GM12872 (cell line): ENCODE data around the gene SHROOM3.

ENCODE experiments used
- TF ChIP-seq, protein P1 (sequence below): IDR thresholded peaks from 3 replicates; pipeline ENCODE4 v1.5.1; 2011; ENCODE audit warnings: low read depth, mild to moderate bottlenecking, low read length, moderate library complexity; ENCODE audit not compliant: insufficient read depth

SHROOM3 gene

DNA sequence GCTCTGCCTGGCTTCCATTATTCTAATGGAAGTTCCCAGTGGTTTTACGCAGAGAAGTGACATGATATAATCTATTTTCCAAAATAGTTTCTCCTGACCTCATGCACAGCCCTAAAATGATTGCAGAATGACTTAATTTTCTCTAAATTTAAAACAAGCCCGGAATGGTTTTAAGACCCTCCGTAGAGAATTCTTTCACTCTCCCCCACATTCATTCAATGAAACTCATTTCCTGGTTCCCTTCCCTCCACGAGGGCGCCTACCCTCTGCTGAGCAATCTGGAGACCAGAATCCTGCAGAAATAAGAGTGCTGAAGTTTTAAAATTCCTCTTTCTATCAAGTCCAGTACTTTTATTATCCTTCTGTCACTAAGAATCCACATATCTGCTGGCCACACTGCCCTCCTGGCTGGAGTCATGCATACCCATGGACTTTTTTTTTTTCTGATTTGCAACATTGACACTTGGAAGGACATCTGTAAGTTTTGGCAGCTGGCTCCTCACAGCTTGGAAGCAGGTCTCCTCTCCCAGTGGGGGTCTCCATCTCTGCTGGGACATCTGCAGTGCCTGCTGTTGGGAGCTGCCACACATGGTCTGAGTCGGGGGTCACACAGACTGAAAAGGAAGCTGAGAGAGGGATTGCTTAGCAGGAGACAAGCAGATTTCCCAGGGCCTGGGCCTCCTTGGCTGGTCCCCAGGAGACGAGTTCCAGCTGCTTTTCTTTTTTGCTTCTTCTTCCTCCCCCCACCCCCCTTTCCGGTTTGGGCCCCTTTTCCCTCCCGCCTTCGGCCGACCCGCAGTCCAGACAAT, 376.8 kb downstream of the SHROOM3 start:
- TF ChIP-seq, protein P1, sequence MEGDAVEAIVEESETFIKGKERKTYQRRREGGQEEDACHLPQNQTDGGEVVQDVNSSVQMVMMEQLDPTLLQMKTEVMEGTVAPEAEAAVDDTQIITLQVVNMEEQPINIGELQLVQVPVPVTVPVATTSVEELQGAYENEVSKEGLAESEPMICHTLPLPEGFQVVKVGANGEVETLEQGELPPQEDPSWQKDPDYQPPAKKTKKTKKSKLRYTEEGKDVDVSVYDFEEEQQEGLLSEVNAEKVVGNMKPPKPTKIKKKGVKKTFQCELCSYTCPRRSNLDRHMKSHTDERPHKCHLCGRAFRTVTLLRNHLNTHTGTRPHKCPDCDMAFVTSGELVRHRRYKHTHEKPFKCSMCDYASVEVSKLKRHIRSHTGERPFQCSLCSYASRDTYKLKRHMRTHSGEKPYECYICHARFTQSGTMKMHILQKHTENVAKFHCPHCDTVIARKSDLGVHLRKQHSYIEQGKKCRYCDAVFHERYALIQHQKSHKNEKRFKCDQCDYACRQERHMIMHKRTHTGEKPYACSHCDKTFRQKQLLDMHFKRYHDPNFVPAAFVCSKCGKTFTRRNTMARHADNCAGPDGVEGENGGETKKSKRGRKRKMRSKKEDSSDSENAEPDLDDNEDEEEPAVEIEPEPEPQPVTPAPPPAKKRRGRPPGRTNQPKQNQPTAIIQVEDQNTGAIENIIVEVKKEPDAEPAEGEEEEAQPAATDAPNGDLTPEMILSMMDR: no peak

DNA sequence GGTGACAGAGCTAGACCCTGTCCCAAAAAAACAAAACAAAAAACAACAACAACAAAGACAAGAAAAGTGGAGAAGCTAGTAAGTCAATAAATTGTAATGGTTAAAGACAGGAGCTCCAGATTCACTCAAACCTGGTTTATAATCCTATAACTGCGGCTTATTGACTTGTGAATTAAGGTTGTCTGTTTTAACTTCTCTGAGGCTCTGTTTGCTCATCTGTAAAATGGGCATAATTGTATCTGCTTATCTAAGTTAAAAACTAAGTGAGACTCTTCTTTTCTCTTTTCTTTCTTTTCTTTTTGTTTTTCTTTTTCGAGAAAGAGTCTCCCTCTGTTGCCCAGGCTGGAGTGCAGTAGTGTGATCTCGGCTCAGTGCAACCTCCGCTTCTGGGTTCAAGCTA, 378.0 kb downstream of the SHROOM3 start:
- TF ChIP-seq, protein P1: no peak

DNA sequence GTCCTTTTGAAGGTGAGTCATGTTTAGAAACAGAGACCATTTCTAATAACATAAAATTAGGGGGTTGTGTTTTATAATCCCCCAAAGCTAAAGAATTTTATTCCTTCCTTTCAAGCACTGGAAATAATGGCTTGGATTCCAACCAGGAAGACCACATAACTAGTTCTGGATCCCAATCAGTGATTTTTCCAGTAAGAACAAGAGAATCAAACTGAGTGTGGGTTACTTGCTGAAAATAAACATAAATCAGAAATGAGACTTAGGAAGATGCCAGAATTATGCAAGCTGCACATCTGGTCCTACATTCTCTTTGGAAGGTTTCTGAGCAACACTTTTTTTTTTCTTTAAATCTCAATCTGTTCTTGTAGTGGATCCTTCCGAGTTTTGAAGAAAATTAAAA, 386.6 kb downstream of the SHROOM3 start:
- TF ChIP-seq, protein P1: no peak

DNA sequence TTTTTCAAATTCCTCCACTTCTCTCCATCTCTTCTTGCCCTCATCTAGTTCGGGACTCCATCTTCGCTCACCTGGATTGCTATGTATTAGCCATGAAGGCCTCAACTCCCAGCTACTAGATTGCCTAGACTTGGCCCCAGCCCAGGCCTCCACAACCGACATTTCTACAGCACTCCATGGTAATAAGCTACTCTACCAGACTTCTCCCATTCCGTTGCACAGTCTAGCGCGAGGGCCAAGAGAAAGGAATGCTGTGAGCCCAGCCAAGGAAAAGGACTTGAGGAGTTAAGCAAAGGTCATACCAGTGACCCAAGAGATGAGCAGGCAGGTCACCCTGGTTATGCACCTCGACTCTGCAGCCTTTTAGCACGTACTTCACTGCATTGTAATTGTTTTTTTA, 387.3 kb downstream of the SHROOM3 start:
- TF ChIP-seq, protein P1: no peak

DNA sequence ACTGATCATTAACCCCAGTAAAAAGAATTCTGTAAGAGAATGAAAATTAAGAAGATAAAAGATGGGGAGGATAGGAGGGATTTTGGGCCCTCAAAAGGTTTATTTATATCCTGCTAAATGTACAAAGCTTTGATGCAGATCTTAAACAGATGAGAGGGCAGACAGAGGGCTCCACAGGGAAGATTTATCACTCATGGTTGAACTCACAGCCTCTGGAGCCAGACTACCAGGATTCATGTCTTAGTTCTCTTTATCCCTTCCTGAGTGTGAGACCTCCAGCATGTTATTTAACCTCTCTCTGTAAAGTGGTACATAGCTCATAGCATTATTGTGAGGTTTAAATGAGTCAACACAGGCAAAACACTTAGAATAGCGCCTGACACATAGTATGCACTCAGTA, 388.5 kb downstream of the SHROOM3 start:
- TF ChIP-seq, protein P1: no peak

DNA sequence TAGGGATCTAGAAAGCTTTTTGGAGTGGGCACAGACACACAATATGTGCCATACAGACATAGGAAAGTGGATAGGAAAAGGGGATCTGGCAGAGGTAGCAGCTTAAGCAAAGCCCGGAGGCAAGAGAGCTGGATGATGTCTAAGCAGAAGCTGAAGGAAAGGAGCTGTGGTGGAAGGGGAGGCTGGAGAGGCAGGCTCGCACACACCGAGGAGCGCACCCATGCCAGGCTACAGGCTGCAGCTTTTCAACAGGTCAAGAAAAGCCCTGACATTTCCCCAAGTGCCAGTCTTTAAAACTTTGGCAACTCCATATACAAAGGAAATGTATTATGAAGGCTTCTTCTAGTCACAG, 395.6 kb downstream of the SHROOM3 start:
- TF ChIP-seq, protein P1: no peak

DNA sequence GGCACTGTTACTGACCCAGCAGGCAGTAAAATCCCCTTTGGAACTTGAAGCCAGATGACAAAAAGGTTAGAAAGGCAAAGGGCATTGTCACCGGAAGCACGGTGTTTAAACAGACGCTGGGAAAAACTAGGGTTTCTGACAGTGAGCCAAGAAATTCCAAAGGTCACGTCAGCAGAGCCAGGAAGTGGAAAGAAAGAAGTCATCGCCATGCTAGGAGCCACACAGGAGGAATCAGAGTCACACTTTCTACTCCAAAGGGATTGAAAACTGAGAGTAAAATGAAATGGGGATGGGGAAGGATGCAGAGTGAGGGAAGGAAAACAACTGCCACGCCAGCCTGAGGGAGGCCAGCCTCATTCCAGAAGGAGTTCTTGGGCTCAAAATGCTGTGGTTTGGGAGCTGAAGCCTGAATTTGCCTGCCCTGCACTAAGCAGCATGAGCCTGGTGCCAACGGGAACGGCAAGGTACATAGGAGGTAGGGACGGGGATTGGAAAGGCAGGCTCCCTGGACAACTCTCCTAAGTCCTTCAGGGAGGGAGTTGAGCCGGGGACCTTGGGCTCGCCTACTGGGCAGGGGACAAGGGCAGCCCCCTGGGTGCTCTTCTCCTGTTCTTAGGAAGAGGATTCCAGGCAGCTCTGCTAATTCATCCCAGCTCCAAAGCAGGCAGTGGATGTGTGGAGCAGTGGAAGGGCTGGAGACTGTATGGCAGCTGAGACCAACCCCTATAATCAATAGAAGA, 396.1 kb downstream of the SHROOM3 start:
- TF ChIP-seq, protein P1: no peak
